GM04504 (cell line): ENCODE results near the gene PUM2.

ENCODE experiments used
- DNase-seq: peaks from one replicate; pipeline ENCODE4 v3.0.0-alpha.2; 2012; ENCODE audit warnings: low read depth

The PUM2 gene

DNA sequence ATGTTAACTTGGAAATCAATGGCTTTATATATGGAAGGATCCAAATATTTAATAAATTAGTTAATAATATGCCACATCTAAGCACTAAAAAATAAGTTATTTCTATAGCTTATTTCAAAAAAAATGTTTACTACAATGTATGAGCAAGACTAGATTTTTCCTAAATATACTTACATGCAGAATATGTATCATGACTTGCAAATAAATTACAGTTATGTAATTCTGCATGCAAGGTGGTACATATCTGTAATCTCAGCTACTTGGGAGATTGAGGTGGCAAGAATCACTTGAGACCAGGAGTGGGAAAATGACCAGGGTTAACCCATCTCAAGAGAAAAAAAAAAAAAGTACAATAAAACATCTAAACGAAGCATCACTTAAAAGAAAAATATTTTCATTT, 11.6 kb downstream of the PUM2 start:
- no peak for DNase-seq

DNA sequence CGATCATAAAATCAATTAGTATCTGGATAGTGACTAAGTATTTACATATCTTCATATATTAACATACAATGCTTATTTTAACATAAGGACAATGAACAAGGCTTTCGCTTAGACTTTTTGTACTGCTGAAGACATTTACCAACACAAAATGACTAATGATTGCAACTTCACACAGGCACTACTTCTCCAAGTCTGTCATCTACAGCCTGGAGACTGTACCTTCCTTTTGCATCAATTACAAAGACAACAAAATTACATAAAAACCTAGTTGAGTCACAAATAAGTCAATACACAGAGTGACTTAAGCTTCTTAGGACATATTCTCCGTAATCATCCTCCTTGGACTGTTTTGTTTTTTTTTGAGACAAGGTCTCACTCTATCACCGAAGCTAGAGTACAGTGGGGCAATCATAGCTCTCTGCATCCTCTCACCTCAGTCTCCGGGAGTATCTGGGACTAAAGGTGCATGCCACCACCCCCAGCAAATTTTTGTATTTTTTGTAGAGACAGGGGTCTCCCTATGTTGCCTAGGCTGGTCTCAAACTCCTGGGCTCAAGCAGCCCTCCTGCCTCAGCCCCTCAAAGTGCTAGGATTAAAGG, 15.9 kb downstream of the PUM2 start:
- DNase-seq = no peak

DNA sequence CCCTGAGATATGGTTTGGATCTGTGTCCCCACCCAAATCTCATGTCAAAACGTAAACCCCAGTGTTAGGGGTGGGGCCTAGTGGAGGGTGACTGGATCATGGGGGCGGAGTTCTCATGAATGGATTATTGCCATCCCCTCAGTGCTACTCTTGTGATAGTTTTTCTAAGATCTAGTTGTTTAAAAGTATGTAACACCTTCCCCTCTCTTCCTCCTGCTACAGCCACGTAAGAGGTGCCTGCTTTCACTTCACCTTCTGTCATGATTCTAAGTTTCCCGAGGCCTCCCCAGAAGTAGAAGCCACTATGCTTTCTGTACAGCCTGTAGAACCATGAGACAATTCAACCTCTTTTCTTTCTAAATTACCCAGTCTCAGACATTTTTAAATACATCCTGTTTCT, 16.9 kb downstream of the PUM2 start:
- no peak for DNase-seq

DNA sequence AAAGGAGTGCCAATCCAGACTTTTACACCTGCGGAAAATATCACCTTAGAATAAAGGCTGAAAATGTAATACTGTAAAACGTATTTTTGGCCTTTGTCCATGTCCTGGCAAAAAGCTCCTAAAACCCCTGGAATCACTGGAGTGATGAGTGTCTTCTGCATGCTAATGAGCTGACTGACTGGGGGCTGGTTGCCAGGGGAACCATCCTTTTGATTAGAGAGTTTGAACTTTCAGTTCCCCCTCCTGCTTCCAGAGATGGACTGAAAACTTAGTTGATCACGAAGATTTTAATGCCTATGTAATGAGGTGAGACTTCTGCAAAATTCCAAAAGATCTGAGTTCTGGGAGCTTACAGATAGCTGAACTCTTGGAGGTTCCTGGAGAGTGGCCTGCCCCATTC, 20.5 kb downstream of the PUM2 start:
- no peak for DNase-seq

DNA sequence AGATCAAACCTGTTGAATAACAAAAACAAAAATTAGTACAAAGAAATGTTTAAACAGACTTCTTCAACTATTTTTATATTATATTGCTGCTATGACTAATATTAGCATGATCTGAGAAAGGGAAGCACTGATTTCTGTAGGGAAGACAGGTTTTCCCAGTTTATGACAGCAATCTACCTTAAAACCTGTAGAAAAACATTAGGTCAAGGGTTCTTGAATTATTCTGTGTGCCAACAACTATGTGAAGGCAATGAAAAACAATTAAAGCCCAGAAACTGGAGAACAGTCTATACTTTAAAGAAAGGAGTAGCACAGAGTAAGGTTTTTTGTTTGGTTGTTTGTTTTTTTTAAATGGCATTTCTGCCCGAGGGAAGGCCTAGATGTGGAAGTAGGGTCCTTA, 23.3 kb downstream of the PUM2 start:
- no peak for DNase-seq

DNA sequence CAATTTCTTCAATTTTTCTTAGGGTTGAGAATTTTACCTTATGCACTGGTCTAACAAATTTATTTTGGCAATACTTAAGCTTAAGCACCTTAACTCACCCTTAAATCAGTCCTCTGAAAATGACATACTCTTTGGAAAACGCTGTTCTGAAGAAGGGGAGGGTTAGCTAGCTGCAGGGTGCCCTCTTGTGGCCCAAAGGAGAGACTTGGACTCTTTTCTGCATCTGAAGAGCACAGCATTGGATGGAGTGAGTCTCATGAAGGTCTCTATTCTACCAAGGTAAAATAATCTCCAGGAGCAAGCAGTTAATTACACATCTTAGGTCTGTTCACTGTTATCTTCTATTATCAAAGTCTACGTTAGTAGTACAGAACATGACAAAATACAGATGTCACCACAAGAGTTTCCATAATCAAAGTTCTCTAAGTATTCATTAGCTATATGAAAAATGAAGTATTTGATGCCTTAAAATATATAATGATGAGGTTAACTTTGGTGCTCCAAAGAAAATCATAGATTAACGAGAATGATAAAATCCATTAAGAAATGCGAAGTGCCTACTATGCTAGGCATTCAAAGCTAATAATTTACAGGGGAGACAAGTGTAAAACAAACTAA, 24.4 kb downstream of the PUM2 start:
- peak; percentile 21 for DNase-seq

DNA sequence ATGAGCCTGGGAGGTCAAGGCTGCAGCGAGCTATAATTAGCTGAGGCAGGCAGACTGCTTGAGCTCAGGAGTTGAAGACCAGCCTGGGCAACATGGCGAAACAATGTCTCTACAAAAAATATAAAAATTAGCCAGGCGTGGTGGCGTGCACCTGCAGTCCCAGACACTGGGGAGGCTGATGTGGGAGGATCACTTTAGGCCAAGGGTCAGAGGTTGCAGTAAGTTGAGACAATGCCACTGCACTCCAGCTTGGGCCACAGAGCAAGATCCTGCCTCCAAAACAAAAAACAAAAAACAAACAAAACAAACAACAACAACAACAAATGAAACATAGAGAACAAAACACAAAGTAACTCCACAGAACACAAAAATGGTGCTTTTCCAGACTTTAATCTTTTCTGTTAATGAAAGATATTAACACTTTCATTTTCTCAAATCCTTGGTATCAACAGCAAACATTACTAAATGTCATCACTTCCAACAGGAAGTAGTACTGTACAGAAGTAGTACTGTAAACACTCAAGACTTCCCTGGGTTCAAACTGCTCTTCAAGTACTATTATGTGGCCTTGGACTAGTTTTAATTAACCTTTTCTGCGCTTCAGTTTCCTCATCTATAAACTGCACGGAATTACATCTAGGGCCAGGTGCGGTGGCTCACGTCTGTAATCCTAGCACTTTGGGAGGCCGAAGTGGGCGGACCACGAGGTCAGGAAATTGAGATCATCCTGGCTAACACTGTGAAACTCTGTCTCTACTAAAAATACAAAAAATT, 27.9 kb downstream of the PUM2 start:
- no peak for DNase-seq

DNA sequence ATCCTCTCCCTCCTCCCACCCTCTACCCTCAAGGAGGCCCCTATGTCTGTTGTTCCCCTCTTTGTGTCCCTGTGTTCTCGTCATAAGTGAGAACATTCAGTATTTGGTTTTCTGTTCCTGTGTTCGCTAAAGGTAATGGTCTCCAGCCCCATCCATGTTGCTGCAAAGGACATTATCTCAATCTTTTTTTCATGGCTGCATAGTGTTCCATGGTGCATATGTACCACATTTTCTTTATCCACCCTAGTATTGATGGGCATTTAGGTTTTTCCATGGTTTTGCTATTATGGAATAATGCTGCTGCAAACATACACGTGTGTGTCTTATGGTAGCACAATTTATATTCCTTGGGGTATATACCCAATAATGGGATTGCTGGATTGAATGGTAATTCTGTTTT, 33.0 kb downstream of the PUM2 start:
- no peak for DNase-seq

DNA sequence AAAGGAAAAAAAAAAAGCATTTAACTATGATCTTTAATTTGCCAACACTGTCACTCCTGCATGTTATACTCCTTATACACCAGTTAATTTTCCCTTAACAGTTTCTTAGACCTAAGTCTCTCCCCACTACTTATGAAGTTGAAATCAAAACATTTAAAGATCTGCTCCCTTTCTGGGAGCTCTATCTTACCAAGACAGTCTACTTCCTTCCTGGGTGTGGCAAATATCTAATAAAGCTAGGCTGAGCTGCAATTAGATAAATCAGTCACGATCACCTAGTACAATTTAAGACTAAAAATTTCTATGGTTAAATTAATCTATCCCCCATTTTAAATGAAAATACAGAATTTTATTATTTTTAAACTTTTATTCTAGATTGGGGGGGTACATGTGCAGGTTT, 33.4 kb downstream of the PUM2 start:
- DNase-seq = no peak

DNA sequence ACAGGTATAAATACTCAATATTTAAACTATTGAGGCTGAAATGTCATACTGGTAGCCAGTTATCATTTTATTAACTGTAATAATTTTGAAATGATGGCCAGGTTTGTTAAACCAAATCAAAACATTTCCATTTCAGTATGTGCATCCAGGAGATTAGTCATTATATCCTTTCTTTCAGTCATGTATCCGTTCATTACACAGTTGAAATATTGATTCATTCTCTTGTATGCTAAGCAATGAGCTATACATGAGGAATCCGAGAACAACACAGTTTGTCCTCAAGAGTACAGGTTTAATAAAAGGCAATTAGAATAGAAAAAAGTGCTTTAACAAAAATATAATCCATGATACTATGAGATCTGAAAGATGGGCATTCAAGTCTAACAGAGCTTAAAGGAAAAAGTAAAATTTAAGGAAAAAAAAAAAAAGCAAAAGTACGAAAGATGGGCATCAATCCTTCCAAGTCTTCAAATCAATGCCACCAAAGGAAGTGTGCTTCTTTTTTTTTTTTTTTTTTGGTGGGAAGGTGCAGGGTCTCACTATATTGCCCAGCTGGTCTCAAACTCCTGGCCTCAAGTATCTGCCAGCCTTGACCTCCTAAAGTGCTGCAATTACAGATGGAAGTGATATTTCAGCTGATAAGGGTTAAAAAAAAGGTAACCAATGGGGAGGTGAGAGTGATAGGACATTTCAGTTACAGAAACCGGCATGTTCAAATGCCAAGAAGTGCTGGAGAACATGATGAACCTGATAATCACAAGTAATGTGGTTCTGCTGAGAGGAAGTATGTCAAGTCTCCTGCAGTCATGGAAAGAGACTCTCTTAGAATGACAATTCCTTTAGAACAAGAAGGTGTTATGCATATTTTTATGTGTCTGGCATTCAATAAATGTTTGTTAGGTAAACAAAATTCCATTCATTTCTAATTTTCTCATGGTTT, 35.8 kb downstream of the PUM2 start:
- no peak for DNase-seq

DNA sequence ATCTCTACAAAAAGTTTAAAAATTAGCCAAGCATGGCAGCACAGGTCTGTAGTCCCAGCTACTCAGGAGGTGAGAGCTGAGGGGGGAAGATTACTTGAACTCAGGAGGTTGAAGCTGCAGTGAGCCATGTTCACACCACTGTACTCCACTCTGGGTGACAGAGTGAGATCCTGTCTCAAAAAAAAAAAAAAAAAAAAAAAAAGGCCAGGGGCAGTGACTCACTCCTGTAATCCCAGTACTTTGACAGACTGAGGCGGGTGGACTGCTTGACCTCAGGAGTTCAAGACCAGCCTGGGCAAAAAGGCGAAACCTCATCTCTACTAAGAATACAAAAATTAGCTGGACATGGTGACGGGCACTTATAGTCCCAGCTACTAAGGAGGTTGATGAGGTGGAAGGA, 37.0 kb downstream of the PUM2 start:
- no peak for DNase-seq

DNA sequence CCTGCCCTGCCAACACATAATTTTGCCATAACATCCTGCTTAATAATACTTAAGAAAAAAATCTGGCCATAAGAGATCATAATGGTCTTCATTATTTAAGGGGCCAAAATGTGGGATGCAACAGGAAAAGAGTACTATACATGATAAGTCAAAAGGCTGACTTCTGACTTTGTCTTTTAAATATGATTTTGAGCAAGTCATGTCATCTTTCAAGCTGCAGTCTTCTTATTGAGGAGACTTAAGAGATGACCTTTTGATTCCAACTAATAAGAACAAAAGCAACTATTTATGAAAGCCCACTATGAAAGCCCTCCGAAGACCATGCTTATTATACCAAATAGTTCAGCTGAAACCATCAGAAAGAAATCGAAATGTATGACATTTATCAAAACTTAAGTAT, 41.6 kb downstream of the PUM2 start:
- no peak for DNase-seq

DNA sequence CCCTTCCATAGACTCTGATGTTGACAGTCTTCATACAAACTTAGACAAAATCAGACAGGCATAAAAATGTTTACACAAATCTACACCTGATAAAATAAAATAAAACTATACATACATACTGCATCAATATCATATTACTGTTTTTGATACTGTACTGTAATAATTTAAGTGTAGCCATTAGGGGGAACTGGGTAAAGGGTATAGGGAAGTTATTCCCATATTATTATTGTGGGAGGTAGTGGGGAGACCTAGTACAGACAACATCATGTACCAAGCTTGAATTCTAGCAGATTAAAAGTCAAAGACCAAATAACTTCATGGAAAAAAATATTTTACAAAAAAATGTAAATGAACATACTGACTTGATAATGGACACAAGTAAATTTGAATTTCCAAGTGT, 43.3 kb downstream of the PUM2 start:
- DNase-seq = no peak

DNA sequence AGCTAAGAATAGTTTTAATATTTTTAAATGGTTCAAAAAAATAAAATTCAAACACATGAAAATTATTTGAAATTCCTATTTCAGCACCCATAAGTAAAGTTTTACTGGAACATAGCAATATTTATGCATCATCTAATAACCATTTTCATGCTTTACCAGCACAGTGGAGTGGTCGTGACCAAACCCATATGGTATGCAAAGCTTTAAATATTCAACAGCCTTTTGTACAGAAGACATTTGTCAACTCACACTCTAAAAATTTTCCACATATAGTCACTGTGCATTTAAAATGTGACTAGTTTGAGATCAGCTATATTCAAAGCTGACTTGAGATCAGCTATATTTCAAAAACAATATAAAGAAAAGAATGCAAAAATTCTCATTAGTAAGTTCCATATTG, 46.2 kb downstream of the PUM2 start:
- DNase-seq = no peak

DNA sequence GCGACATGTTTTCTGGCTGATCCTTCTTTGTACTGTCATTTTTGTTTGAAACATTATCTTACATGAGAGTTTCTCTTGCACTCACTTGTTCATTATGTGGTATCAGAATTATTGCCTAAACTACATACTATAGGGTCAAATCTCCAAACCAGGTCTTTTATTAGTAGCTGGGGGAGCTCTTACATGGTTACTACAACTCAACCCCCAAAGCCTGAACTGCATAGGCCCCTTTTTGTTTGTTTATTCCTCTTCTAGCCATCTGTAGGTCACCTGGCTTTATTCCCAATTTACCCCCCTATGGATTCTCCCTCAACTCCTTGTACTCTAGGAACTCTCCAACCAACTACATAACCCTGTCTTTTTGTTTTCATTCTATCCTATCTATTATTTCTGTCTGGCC, 46.7 kb downstream of the PUM2 start:
- DNase-seq = no peak

DNA sequence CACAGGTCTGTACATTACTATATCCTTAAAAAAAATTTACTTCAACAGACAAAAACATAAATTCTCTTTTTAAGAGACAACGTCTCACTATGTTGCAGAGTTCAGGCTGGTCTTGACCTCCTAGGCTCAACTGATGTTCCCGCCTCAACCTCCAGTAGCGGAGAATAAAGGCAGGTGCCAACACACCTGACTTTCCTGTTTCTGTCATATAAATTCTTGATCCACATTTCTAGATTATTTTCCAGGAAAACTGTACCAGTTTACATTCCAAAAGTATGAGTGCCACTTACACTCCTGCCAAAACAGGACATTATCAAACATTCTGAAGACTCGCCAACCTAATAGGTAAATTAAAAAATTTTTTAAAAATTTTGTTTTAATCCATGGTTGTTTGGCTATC, 48.6 kb downstream of the PUM2 start:
- DNase-seq = no peak

DNA sequence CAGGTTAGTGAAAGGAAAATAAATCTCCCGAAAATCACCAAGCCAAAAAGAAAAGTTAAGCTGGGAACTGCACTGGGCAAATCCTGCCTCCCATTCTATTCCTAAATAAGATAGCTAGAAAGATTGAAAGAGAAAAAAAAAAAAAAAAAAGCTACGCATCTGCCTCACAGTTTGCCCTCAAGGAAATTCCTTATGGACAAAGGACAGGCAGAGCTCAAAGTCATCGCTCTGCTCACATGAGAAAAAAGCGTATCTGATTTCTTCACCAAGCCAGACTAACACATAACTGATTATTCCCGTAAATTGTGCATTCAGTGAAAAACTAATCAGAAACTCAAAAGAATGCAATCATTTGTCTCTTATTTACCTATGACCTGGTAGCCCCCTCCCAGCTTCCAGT, 50.0 kb downstream of the PUM2 start:
- no peak for DNase-seq

DNA sequence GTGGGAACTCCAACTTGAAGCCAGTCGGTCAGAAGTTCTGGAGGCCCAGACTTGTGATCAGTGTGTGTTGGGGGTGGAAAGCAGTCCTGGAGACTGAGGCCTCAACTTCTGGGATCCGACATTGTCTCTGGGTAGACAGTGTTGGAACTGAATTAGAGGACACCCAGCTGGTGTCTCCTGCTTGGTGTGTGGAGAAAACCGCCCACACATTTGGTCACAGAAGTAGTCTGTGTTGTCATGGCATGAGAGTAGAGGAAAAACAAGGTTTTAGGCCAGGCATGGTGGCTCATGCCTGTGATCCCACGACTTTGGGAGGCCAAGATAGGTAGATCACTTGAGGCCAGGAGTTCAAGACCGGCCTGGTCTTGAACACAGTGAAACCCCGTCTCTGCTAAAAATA, 51.5 kb downstream of the PUM2 start:
- DNase-seq = no peak

DNA sequence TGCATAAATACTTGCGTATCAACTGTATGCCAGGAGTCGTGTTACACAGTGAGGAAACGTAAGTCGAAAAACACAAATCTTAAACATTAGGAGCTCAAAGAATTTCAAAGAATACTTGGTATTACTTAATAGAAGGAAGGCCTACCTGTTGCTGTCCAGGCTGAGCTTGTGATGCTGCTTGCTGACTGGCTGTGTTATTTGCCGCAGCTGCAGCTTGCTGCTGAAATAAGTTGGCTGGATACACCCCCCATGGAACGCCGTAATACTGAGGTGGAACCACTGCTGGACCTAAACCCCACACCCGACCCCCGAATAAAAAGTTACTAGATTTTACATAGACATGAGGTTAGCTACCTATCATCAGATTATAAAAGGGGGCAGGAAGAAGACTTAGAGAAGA, 56.4 kb downstream of the PUM2 start:
- no peak for DNase-seq

DNA sequence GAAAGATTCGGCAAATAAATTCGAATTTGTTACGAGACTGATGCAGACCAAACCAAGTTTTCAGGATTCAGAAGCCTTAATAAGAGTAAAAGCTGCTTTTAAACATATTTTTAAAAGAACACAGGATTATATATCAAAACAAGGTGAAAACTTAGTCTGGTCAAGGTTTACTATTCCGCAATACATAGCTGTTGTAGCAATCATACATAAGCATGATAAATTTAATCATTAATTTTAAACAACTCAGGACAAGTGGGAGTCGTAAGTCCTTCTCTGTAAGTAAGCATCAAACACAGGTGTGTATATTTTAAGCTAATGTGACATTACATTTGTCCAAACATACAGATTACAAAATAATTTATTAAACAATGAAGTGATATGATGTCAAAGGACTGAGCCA, 57.7 kb downstream of the PUM2 start:
- DNase-seq = no peak

DNA sequence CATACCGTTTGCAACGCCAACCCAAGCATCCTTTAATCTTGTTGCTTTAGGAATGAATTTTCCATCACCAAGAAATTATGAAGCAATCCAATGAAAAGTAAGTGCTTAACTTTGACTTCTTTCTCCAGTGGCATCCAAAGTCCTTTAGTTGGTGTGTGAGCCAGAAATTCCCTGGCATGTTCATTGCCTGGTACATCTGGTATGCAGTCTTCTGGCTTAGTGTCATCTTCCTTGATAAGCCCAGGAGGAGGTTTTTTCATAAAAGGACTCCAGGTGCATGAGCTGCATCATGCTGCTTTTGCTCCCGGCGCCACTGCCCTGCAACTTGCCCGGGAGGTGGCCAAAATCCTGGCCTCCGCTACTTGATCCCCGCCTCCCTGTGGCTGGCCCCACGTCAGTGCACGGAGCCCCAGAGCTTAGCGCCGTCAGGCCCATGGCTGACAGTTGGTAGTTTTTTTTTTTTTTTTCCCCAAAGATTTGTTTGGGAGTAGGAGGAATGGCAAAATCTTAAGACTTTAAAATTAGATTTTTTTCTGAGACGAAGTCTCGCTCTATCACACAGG, 58.7 kb downstream of the PUM2 start:
- no peak for DNase-seq

DNA sequence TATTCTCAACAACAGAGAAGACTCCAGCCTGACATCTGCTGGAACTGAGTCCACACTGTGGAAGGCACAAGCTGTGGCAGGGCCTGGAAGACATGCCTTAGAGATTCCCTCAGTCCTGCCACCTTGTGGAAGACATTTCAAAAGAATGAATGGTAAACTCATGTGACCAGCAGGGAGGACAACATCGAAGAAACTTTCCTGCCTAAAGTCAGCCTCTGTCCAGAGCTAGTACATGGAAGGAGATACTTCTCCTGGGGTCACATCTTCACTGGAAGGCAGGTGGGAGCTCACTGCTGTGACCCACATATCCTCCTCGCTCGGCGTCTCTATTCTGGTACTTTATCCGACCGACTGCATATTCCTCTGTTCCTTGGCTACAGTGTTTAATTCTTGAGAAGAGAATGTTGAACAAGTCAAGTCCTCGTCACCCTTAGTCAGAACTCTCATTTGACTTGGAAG, 59.5 kb downstream of the PUM2 start:
- DNase-seq = peak; percentile 63
